Fibroblast of the aortic adventitia (primary cell): Measurements from ENCODE around the gene CD247. TPM values are rescaled to one million over a fixed set of nuclear protein-coding genes. Genes with fewer than 3 reads are reported as not detected.

Source experiments
- DNase-seq: peaks from one replicate; pipeline ENCODE4 v3.0.0-alpha.2; 2010; ENCODE audit warnings: low read depth
- H3K4me3 ChIP-seq: 2 replicates; pipeline ENCODE4 v1.5.1; 2011; ENCODE audit warnings: low read depth, mild to moderate bottlenecking, control low read depth, low read length, moderate library complexity
- total RNA-seq: library from RNA; depleted of rRNA; stranded (reverse); fragments of >200 nt; gene quantifications from 2 replicates; pipeline ENCODE4 v1.2.3, GENCODE V29; 2012; ENCODE audit warnings: low replicate concordance
- TF ChIP-seq, protein P1 (sequence below): IDR thresholded peaks from 2 replicates; pipeline ENCODE4 v1.5.1; 2011; ENCODE audit warnings: mild to moderate bottlenecking, low read length, control low read depth, inconsistent platforms; ENCODE audit not compliant: insufficient read depth

CD247 gene
- total RNA-seq, 1 donor = 0.18 TPM

DNA sequence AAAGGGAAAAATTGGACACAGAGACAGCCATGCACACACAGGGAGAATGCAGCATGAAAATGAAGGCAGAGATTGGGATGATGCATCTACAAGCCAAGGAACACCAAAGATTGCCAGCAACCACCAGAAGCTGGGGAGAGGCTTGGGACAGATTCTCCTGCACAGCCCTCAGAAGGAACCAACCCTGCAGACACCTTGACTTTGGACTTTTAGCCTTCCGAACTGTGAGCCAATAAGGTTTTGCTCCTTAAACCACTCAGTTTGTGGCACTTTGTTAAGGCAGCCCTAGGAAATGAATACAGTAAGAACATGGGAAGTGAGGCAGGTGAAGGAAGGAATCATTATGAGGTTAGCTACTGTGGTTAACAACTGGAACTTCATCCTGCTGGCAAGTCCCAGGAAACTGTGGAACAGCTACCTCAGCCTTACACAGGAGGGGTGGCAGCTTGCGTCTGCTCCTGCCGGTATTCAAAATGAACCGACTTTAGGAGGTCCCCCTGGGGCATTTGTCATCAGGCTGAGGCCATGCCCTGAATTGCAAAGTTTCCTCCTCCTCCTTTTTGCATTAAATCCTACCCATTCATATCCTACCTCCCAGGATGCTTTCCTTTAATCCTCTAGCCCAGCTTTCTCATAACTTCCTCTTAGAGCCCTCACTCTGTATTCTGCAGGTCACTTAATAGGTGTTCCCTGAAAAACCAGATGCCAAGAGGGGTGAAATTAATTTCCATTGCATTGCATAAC lies 15.4 kb downstream of the CD247 start:
- no peak for DNase-seq
- H3K4me3 ChIP-seq = no peak overlapping the region
- TF ChIP-seq, protein P1, sequence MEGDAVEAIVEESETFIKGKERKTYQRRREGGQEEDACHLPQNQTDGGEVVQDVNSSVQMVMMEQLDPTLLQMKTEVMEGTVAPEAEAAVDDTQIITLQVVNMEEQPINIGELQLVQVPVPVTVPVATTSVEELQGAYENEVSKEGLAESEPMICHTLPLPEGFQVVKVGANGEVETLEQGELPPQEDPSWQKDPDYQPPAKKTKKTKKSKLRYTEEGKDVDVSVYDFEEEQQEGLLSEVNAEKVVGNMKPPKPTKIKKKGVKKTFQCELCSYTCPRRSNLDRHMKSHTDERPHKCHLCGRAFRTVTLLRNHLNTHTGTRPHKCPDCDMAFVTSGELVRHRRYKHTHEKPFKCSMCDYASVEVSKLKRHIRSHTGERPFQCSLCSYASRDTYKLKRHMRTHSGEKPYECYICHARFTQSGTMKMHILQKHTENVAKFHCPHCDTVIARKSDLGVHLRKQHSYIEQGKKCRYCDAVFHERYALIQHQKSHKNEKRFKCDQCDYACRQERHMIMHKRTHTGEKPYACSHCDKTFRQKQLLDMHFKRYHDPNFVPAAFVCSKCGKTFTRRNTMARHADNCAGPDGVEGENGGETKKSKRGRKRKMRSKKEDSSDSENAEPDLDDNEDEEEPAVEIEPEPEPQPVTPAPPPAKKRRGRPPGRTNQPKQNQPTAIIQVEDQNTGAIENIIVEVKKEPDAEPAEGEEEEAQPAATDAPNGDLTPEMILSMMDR = no peak

DNA sequence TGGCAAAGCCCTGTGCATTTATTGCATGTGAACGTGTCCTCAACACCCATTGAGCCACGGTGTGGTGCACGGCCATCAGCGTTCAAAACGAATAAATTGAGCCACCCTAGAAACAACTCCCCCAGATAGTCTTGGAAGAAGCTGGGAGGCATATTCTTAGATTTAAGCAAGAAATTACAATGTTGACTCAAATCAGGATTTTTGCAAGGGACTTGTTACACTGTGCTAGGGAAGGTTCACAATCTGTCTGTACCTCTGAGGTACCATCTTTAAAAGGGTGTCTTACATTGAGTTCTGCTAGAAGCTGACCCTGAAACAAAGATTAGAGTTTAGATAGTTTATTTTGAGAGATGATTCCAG lies 16.2 kb downstream of the CD247 start:
- DNase-seq = no peak
- TF ChIP-seq, protein P1 = no peak
- H3K4me3 ChIP-seq = no peak overlapping the region

DNA sequence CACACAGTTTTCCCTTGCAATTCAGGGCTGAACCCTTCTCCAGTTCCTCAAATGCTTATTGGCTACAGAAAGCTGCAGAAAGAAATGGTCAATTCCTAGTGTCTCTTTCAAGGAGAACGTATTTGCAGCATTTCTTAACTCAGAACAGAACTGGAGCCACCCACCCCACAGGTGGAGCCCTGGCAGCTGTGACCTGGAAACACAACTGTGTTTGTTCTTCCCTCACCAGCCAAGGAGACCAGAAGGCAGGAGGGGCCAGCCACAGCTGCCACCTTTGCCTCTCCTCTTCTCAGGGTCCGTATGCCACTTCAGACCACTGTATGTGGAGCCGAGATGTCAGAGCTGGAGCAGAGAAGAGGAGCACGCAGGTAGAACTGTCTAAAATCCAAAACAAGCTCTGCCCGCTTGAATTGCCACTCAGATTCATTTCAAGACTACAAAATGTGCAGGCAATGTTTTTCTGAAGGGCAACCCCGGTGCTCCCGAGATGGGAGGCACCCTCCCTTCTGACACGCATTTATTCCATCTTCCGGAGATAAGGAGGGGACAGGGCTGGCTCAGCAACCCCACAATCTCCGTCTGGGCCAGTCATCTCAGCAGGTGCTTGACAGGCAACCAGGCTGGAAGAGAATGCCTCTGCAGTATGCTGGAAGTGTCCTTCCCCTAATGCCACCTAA lies 16.7 kb downstream of the CD247 start:
- no peak for DNase-seq
- TF ChIP-seq, protein P1 = no peak
- no peak overlapping the region for H3K4me3 ChIP-seq

DNA sequence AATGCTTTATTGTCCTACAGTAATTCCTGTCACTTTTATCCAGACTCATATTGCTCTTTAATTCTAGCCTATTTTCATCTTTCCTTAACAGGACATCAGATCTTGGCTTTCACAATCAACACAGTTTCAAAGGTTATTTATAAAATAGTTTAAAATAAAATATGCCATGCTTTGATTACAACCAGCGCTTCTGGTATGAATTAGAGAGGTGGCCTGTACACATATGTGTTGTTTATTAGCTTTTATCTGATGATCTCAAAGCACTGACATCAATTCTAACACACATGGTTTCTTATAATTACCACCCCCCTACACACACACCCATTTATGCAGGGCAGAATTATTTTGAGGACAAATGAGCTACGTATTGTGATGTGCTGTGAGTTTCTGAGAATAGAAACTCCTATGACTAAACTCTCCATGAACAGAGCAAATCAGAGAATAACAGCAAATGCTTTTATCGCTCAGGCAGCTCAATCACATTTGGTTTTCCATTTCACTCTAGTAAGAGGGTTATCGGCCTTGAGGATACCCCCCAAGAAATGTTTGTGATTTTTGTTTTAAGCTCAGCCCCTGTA lies 18.0 kb downstream of the CD247 start:
- no peak for DNase-seq
- no peak overlapping the region for H3K4me3 ChIP-seq
- TF ChIP-seq, protein P1 = no peak

DNA sequence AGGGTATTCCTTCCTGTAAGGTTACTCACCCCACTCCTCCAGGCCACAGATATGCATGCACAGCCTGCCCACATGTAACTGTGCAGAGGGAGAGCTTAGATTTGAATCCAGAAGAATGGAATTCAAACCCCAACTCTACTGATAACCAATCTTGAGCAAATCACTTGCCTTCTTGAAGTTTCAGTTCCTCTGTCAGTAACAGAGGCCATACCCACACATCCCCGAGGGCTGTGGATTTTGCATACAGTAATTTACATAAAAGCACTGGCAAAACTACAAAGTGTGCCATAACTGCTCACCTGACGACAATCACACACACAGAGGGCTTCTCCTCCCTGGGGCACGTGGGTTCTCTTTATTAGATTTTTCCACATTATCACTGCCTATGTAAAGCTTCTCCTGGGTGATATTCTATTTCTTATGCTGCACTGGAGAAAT lies 18.6 kb downstream of the CD247 start:
- no peak for DNase-seq
- H3K4me3 ChIP-seq = no peak overlapping the region
- TF ChIP-seq, protein P1 = no peak

DNA sequence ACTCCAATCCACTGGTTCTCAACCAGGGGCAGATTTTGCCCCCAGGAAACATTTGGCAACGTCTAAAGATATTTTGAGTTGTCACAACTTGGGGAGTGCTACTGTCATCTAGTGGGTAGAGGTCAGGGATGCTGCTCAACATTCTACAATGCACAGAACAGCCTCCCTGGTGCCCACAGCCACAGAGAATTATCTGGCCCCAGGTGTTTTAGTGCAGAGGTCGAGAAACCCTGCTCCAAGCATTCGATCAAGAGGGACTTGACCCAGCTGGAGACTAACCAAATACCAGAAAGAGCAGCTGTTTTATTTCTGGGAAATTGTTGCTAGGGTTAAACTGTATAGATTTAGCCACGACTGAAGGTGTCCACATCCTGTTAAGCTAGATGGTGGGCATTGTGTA lies 19.2 kb downstream of the CD247 start:
- H3K4me3 ChIP-seq = no peak overlapping the region
- DNase-seq = no peak
- TF ChIP-seq, protein P1 = no peak
